Measurements from ENCODE around the gene USH1C.

USH1C gene

DNA sequence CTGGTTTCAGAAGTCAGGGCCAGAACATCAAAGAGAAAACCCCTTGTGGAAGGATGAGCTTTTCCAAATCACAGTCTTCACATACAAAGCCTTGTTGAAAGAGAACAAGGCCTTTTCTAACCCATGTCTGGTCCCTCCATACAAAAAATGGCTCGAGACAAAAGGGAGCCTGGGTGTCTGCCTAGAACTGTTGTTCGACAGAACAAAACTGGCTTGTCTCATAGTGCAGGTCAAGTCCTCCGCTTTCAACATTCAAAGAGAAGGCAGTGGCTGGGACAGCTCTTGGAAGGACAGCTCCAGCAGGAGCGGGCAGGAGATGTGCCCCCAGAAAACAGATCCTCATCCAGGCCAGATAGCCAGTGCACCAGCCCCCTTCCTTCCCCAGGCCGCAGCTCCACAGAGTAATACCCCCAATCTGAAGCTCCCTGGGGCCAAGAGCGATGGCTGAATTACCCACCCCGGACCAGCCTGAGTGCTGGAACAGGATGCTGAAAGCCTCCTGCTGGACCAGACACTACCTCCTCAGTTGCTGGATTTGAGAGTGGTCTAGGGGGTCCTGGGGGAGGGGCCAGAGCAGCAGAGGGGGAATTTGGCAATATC lies 27.6 kb downstream of the USH1C start:
- H3K27me3 ChIP-seq (ENCODE audit: insufficient read depth, poor library complexity, severe bottlenecking), result no peaks in the 10 kb centered on the region
- no peaks in the 10 kb centered on the region for H3K9me3 ChIP-seq (ENCODE audit: severe bottlenecking)
- no peak overlapping the region for H3K27ac ChIP-seq (ENCODE audit: poor library complexity, severe bottlenecking)
- no peak overlapping the region for H3K4me3 ChIP-seq (ENCODE audit: severe bottlenecking)
- no peaks in the 10 kb centered on the region for H3K4me1 ChIP-seq (ENCODE audit: insufficient read depth, poor library complexity, severe bottlenecking)
- TF ChIP-seq, protein P1, sequence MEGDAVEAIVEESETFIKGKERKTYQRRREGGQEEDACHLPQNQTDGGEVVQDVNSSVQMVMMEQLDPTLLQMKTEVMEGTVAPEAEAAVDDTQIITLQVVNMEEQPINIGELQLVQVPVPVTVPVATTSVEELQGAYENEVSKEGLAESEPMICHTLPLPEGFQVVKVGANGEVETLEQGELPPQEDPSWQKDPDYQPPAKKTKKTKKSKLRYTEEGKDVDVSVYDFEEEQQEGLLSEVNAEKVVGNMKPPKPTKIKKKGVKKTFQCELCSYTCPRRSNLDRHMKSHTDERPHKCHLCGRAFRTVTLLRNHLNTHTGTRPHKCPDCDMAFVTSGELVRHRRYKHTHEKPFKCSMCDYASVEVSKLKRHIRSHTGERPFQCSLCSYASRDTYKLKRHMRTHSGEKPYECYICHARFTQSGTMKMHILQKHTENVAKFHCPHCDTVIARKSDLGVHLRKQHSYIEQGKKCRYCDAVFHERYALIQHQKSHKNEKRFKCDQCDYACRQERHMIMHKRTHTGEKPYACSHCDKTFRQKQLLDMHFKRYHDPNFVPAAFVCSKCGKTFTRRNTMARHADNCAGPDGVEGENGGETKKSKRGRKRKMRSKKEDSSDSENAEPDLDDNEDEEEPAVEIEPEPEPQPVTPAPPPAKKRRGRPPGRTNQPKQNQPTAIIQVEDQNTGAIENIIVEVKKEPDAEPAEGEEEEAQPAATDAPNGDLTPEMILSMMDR (IDR thresholded peaks at IDR 0.05; ENCODE audit: poor library complexity, severe bottlenecking), result no peak
- ATAC-seq (ENCODE audit: low read depth) (no peak), DNase-seq (ENCODE audit: low spot score) (no peak)
- H3K36me3 ChIP-seq (ENCODE audit: low read depth), result no peaks in the 10 kb centered on the region

- Histone ChIP-seq H3K27ac (ENCODE audit: poor library complexity, severe bottlenecking) (no peak overlapping the region), H3K9me3 (ENCODE audit: severe bottlenecking) (no peaks in the 10 kb centered on the region), H3K4me1 (ENCODE audit: insufficient read depth, poor library complexity, severe bottlenecking) (no peaks in the 10 kb centered on the region), H3K27me3 (ENCODE audit: insufficient read depth, poor library complexity, severe bottlenecking) (no peaks in the 10 kb centered on the region), H3K36me3 (ENCODE audit: low read depth) (no peaks in the 10 kb centered on the region), H3K4me3 (ENCODE audit: severe bottlenecking) (no peak overlapping the region)
- ATAC-seq (ENCODE audit: low read depth) (no peak), DNase-seq (ENCODE audit: low spot score) (no peak)
- TF ChIP-seq, protein P1 (IDR thresholded peaks at IDR 0.05; ENCODE audit: poor library complexity, severe bottlenecking), result no peak
These were observed 28.6 kb downstream of the USH1C start for GRCh38 chr11:17515443-17516176.

GRCh38 chr11:17514476-17514875 lies 29.7 kb downstream of the USH1C start:
- Histone ChIP-seq H3K36me3 (ENCODE audit: low read depth) (no peaks in the 10 kb centered on the region), H3K27me3 (ENCODE audit: insufficient read depth, poor library complexity, severe bottlenecking) (no peaks in the 10 kb centered on the region), H3K27ac (ENCODE audit: poor library complexity, severe bottlenecking) (no peak overlapping the region), H3K9me3 (ENCODE audit: severe bottlenecking) (no peaks in the 10 kb centered on the region), H3K4me3 (ENCODE audit: severe bottlenecking) (no peak overlapping the region), H3K4me1 (ENCODE audit: insufficient read depth, poor library complexity, severe bottlenecking) (no peaks in the 10 kb centered on the region)
- DNase-seq (ENCODE audit: low spot score) (no peak), ATAC-seq (ENCODE audit: low read depth) (no peak)
- TF ChIP-seq, protein P1 (IDR thresholded peaks at IDR 0.05; ENCODE audit: poor library complexity, severe bottlenecking), result no peak

DNA sequence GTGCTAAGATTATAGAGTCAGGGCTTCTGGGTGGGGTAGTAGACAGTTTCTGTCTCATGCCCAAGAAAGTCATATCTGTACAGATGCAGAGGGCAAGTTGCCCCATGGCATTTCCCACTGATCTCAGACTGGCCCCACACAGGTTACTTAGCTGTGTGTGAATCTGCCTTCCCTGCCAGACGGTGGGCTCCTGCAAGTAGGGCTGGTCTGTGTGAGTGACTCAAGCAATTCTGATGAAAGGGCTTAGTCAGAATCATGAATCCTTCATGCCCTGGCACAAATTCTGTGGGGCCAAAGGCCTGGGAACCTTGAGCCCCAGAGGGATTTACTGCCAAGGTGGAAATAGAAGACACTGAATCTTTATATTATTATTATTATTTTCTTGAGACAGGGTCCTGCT lies 30.4 kb downstream of the USH1C start:
- DNase-seq (ENCODE audit: low spot score) (no peak), ATAC-seq (ENCODE audit: low read depth) (peak; percentile 74)
- Histone ChIP-seq H3K4me1 (ENCODE audit: insufficient read depth, poor library complexity, severe bottlenecking) (no peaks in the 10 kb centered on the region), H3K36me3 (ENCODE audit: low read depth) (no peaks in the 10 kb centered on the region), H3K27me3 (ENCODE audit: insufficient read depth, poor library complexity, severe bottlenecking) (no peaks in the 10 kb centered on the region), H3K27ac (ENCODE audit: poor library complexity, severe bottlenecking) (no peak overlapping the region), H3K9me3 (ENCODE audit: severe bottlenecking) (no peaks in the 10 kb centered on the region), H3K4me3 (ENCODE audit: severe bottlenecking) (no peak overlapping the region)
- TF ChIP-seq, protein P1 (IDR thresholded peaks at IDR 0.05; ENCODE audit: poor library complexity, severe bottlenecking), result no peak

DNA sequence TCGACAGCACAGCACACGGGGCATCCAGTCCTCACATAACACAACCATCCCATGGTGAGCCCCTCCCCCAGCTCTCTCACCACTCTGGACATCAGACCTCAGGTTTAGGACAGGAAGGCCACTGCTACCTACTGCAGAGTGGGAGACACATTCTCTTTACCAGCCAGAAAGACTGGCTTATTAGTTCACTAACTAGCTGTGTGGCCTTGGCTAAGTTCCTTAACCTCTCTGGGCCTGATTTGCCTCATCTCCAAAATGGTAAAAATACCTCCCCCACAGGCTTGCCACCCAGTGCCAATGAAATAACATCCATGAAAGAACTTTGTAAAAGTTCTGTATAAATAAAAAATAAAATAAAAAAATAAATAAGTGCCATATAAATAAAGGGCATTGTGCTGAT lies 32.1 kb downstream of the USH1C start:
- DNase-seq (ENCODE audit: low spot score) (no peak), ATAC-seq (ENCODE audit: low read depth) (no peak)
- H3K36me3 ChIP-seq (ENCODE audit: low read depth), result no peaks in the 10 kb centered on the region
- H3K27me3 ChIP-seq (ENCODE audit: insufficient read depth, poor library complexity, severe bottlenecking), result no peaks in the 10 kb centered on the region
- H3K4me3 ChIP-seq (ENCODE audit: severe bottlenecking), result no peak overlapping the region
- no peaks in the 10 kb centered on the region for H3K4me1 ChIP-seq (ENCODE audit: insufficient read depth, poor library complexity, severe bottlenecking)
- H3K27ac ChIP-seq (ENCODE audit: poor library complexity, severe bottlenecking), result no peak overlapping the region
- H3K9me3 ChIP-seq (ENCODE audit: severe bottlenecking), result no peaks in the 10 kb centered on the region
- TF ChIP-seq, protein P1 (IDR thresholded peaks at IDR 0.05; ENCODE audit: poor library complexity, severe bottlenecking), result no peak
